GM15510 (cell line): ENCODE data around the gene FOXP1.

Experiments
- POLR2A ChIP-seq: IDR thresholded peaks from 3 replicates; pipeline ENCODE4 v1.6.1; 2011; ENCODE audit warnings: borderline replicate concordance; ENCODE audit not compliant: insufficient read length; ENCODE audit errors: extremely low read depth

The FOXP1 gene

GRCh38 chr3:71355037-71355436 lies 228.5 kb downstream of the FOXP1 start:
- no peak for TF ChIP-seq POLR2A

GRCh38 chr3:71351403-71352149 lies 232.0 kb downstream of the FOXP1 start:
- no peak for TF ChIP-seq POLR2A

GRCh38 chr3:71350998-71351397 lies 232.5 kb downstream of the FOXP1 start:
- no peak for TF ChIP-seq POLR2A

GRCh38 chr3:71348831-71349230 lies 234.7 kb downstream of the FOXP1 start:
- TF ChIP-seq POLR2A, result no peak

GRCh38 chr3:71348001-71348632 lies 235.4 kb downstream of the FOXP1 start:
- TF ChIP-seq POLR2A, result no peak

GRCh38 chr3:71346061-71346460 lies 237.5 kb downstream of the FOXP1 start:
- no peak for TF ChIP-seq POLR2A

- TF ChIP-seq POLR2A, result no peak
These were observed 238.0 kb downstream of the FOXP1 start for GRCh38 chr3:71345429-71346040.

- no peak for TF ChIP-seq POLR2A
These were observed 241.8 kb downstream of the FOXP1 start for GRCh38 chr3:71341721-71342120.

GRCh38 chr3:71339049-71339448 lies 244.5 kb downstream of the FOXP1 start:
- no peak for TF ChIP-seq POLR2A

GRCh38 chr3:71332813-71333212 lies 250.7 kb downstream of the FOXP1 start:
- no peak for TF ChIP-seq POLR2A

GRCh38 chr3:71330909-71331308 lies 252.6 kb downstream of the FOXP1 start:
- no peak for TF ChIP-seq POLR2A

GRCh38 chr3:71330505-71330904 lies 253.0 kb downstream of the FOXP1 start:
- no peak for TF ChIP-seq POLR2A

- no peak for TF ChIP-seq POLR2A
These were observed 253.7 kb downstream of the FOXP1 start for GRCh38 chr3:71329817-71330216.

- TF ChIP-seq POLR2A, result no peak
These were observed 254.6 kb downstream of the FOXP1 start for GRCh38 chr3:71328926-71329325.

GRCh38 chr3:71327936-71328335 lies 255.6 kb downstream of the FOXP1 start:
- no peak for TF ChIP-seq POLR2A

- TF ChIP-seq POLR2A, result no peak
These were observed 257.8 kb downstream of the FOXP1 start for GRCh38 chr3:71325715-71326114.

GRCh38 chr3:71323558-71323957 lies 260.0 kb downstream of the FOXP1 start:
- TF ChIP-seq POLR2A, result no peak

GRCh38 chr3:71322154-71322553 lies 261.4 kb downstream of the FOXP1 start:
- TF ChIP-seq POLR2A, result no peak
